LoVo (cell line): Measurements from ENCODE around the gene UNC5B.
"Not testable (repeated sequence)": the region's sequence is repeated elsewhere in the genome, so short reads cannot be mapped to it uniquely, and the experiment has no call there.

Source experiments
- DNase-seq: peaks from one replicate; pipeline ENCODE4 v3.0.0-alpha.2; 2016; ENCODE audit warnings: low spot score

The UNC5B gene

GRCh38 chr10:71267508-71268240 is 55.3 kb downstream of the UNC5B start:
- DNase-seq: no peak

- no peak for DNase-seq
Observed at GRCh38 chr10:71268247-71268691, 55.9 kb downstream of the UNC5B start.

- no peak for DNase-seq
Observed at GRCh38 chr10:71268758-71269157, 56.4 kb downstream of the UNC5B start.

GRCh38 chr10:71269301-71270288 is 57.2 kb downstream of the UNC5B start:
- DNase-seq: no peak

- peak; percentile 58 for DNase-seq
Observed at GRCh38 chr10:71270301-71271220, 58.2 kb downstream of the UNC5B start.

GRCh38 chr10:71271662-71272055 is 59.3 kb downstream of the UNC5B start:
- no peak for DNase-seq

GRCh38 chr10:71272056-71272771 is 59.8 kb downstream of the UNC5B start:
- no peak for DNase-seq

- DNase-seq: not testable (repeated sequence)
Observed at GRCh38 chr10:71272974-71273373, 60.6 kb downstream of the UNC5B start.

GRCh38 chr10:71273506-71273905 is 61.1 kb downstream of the UNC5B start:
- DNase-seq: no peak

- DNase-seq: no peak
Observed at GRCh38 chr10:71274901-71275796, 62.8 kb downstream of the UNC5B start.

GRCh38 chr10:71276873-71277272 is 64.5 kb downstream of the UNC5B start:
- DNase-seq: no peak

GRCh38 chr10:71277914-71278665 is 65.7 kb downstream of the UNC5B start:
- DNase-seq: no peak

- DNase-seq: no peak
Observed at GRCh38 chr10:71278691-71279588, 66.6 kb downstream of the UNC5B start.

GRCh38 chr10:71279590-71280170 is 67.3 kb downstream of the UNC5B start:
- DNase-seq: no peak

- DNase-seq: no peak
Observed at GRCh38 chr10:71280216-71280615, 67.8 kb downstream of the UNC5B start.

GRCh38 chr10:71280825-71281224 is 68.5 kb downstream of the UNC5B start:
- no peak for DNase-seq

GRCh38 chr10:71281646-71282322 is 69.4 kb downstream of the UNC5B start:
- no peak for DNase-seq
